Measurements from ENCODE around the gene TMEM135.

- TF ChIP-seq YY1 (IDR thresholded peaks at IDR 0.05; ENCODE audit: low read depth), result no peak
- TF ChIP-seq EP300 (IDR thresholded peaks at IDR 0.05; ENCODE audit: borderline replicate concordance), result no peak
- TF ChIP-seq REST (IDR thresholded peaks at IDR 0.05; ENCODE audit: low read depth), result no peak
- TF ChIP-seq CEBPB (IDR thresholded peaks at IDR 0.05), result no peak
- TF ChIP-seq MAX (IDR thresholded peaks at IDR 0.05), result no peak
- TF ChIP-seq TCF12 (IDR thresholded peaks at IDR 0.05; ENCODE audit: low read depth), result no peak
- TF ChIP-seq NFIC (IDR thresholded peaks at IDR 0.05), result no peak
- TF ChIP-seq TAF1 (IDR thresholded peaks at IDR 0.05; ENCODE audit: low read depth), result no peak
- TF ChIP-seq CREB1 (IDR thresholded peaks at IDR 0.05; ENCODE audit: low read depth), result no peak
Measured at GRCh38 chr11:87290304-87290922, 252.7 kb downstream of the TMEM135 start.
